ENCODE data around the gene CARMIL1.
"Not testable (repeated sequence)": the region's sequence is repeated elsewhere in the genome, so short reads cannot be mapped to it uniquely, and the experiment has no call there.

The CARMIL1 gene

DNA sequence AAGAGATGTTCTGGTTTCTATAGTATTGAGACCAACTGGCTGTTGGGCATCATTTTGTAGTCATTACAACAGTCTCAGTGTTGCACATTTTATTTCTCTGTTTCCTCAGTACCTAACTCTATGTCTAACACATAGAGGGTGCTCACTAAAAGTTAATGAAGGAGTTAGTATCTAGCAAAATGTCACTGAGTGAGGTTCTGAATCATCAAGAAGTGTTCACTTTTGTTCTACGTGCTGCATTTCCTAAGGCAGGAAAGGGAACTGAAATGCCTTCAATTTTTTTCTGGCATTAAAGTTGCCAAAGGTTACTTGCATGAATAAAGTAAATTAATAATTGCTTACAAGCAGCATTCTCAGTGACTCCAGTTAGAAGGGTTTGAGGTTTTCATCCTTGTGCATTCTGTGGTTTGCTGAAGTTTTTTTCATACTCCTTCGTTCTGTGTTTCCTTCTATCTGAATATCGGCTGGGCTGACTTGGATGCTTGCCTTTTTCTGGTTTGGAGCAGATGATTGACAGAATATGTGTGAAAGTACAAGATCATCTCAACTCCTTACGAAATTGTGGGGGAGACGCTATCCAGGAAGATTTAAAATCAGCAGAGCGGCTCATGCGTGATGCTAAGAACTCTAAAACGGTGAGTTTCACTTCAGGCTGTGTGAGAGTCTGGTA is 258.3 kb downstream of the CARMIL1 start:
- no peak for DNase-seq

DNA sequence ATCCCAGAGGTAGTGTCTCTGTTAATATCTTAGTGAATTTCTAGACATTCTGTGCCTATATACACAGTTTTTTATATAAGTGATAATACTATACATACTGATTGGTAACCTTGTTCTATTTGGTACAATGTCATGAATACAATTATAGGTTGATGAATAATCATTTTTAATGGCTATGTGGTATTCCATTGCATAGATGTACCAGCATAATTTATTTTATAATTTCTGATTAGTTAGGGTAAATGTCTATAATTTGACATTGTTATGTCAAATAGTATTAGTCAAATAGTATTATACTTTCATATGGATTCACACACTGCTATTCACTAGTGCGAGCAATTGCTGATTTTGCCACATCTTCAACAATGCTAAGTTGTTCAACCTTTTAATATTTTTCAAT is 262.1 kb downstream of the CARMIL1 start:
- DNase-seq, result no peak

DNA sequence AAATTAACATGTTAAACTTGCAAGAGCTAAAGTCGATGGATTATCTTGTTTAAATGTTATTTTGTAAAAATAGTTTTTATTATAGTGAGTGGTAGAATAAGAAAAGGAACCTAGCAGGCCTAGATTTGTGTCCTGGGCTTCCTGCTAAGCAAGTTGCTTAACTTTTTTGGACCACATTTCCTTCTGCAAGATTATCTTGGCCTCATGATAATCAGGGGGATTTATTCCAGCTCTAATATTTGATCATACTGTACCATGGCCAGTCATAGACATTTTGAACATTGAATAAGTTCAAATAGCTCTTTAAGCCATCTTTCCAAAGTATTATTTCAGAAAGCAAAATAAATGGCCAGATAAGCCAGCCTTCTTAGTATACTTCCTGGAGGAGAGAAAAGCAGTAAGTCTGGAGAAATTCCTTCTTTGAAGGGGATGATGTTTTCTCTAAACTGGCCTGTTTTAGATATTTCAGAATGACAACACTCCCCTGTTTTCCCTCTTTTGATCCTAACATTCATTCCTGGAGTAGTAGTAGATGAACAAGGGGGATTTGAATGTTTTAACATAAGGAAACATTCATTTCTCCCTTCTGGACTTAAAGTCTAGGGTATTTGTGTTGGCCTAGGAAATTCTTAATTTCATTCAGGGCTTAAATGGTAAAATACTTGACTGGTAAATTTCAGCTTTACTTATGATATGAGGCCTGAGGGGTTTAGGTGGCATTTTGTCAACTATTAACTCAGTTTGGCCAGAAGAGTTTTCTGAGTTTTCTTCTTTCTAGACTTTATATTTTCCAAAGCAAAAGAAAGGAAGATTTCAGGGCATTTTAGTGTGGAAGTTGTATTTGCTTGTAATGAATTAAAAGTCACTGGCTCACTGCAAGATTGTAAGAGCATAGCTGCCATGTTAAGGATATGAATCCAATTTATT is 264.1 kb downstream of the CARMIL1 start:
- DNase-seq, result no peak

DNA sequence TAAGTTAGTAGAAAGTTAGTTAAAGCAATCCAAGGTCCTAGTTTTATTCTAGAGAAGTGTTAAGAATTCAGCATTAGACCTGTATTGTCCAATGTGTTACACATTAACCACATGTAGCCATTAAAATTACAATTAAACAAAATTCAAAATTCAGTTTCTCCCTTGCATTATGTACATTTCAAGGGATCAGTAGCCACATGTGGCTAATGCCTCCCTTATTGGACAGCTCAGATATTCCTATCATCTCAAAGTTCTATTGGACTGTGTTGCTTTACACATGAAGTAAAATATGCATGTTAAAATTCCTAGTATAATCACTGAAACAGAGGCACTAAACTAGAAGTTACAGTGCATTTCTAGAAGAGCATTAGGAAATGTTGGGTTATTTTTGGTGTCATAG is 265.7 kb downstream of the CARMIL1 start:
- no peak for DNase-seq

DNA sequence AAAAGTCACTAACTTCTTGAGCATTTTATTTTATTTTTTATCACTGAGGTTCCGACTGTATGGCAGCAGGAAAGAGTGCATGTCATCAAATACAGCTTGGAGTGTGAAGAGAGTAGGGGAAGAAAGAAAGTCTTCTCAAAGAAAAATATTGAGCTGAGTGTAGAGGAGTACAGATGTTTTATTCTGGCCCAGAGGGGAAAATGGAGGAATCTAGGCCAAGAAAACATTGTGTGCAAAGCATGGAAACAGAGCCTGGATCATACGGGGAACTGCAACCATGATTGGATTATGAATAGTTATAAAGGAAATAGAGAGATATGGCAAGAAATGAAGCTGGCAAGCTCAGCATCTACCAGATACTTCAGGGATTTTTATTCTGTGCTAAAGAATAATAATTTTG is 268.6 kb downstream of the CARMIL1 start:
- no peak for DNase-seq

DNA sequence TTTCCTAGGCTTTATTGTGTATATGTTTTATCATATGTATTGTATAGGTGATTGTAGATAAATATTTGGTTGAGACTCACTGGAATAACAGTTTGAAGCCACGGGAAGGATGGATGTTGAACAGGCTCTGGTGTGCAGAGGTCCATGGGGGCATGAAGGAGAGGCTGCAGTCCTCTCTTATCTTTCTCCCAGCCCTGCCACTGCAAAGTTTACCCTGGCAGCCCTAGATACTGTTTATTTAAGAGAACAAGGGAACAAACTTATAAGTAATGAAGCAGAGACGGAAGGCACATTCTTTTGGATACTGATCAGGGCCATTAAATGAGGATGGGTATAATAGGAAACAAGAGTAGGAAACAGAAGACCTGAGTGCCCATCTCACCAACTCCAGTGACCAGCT is 269.3 kb downstream of the CARMIL1 start:
- no peak for DNase-seq

DNA sequence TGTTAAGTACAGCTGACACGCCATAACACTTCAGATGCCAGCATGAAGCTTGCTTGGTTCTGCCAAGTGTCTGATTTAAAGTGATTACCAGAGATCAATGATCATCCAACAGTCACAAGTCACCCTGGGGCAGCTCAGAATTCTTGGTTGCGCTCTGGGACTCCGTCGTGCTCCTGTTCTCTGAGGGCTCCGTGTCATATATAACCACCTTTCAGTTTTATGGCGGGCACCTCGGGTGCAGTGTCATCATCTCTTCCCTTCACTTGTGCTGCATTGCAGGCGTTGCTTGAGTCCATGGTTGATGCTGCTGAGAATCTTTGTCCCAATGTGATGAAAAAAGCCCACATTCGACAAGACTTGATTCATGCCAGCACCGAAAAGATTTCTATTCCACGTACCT is 271.5 kb downstream of the CARMIL1 start:
- no peak for DNase-seq

DNA sequence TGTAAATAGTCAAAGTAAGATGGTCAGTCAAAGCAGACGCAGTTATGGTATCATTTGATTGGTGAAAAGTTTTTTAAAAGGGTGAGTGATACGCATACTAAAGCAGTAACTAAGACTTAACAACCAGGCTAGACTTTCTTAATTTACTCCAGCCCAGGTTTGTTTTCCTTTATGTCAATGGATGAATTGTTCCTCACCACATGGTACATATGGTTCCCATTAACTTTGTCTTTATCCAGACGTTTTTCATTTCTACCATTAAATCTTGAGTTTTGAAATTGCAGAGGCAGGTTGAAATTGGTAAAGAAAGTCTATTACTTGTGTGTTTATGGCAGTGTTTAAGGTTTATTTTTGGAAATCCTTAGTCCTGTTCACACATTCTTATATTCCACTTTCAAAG is 274.3 kb downstream of the CARMIL1 start:
- DNase-seq, result no peak

DNA sequence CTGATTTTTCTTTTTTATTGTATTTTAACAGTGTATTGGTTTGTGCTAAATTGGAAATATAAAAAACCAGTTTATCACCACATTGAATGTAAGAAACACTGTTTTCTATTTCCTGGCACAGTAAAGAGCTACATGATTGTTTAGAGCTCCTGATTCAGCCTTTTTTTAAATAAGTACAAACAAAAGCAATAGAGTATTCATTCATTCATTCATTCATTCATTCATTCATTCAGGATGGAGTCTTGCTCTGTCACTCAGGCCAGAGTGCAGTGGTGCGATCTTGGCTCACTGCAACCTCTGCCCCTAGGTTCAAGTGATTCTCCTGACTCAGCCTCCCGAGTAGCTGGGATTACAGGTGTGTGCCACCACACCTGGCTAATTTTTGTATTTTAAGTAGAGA is 276.0 kb downstream of the CARMIL1 start:
- DNase-seq, result no peak

DNA sequence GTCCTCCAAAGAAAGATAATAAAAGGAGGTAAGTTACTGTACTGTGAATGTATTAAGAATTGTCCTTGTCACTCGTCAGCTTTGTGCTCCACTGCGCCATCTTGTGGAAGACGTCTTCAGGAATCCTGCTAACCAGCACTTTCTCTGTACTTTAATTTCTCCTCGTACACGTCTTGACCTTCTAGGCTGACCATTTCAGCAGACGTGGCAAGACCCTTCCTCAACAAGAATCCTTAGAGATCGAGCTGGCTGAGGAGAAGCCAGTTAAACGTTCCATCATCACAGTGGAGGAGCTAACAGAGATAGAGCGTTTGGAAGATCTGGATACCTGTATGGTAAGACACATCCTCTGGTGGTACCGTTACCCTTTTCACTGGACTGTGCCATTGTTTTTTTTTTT is 277.3 kb downstream of the CARMIL1 start:
- peak; percentile 31 to 69 (median 60) for DNase-seq

DNA sequence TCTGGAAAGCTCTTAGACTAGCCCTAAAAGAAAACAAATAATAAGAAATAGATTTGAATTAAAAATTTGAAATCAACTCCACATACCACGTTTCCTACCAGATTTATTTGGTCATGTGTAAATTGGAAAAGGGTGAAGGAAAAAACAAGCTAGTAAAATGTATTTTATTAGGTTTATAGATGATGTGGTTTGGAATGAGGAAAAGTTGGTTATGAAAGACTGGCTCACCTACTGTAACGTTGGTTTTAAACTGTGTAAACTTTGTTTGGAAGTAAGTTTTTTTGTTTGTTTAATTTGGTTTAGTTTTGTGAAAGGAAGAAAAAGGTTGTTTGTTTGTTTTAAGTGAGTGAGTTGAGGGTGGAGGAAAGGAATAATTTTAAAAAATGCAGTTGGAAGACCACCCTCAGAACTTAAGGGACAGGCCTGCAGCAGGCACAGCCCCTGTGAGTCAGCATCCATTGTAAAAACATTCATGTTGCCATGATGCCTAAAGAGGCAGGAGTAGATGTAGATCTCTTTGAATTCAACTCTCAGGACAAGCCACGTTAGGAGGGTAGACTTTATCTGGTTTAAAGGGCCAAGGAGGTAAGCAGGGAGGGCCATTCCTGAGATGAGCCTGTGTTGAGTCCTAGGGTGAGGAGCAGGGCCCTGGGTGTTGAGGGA is 279.1 kb downstream of the CARMIL1 start:
- no peak for DNase-seq

DNA sequence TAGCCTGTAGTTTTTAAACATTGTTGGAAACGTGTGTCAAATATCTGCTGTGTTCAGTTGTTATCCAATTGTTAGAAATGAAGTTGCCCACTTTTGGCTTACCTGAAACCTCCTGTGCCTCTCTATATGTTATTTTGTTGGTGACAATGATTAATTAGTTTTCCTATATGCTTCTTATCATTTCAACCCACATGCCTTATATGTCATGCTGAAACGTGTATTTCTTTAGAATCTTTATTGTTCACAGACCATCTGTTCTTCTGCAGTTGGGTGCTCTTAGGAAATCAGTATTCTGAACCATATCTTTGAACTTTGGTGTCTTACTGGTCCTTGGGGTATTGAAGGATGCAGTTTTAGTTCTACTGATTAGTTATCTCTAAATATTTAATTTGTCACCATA is 281.7 kb downstream of the CARMIL1 start:
- DNase-seq, result no peak

DNA sequence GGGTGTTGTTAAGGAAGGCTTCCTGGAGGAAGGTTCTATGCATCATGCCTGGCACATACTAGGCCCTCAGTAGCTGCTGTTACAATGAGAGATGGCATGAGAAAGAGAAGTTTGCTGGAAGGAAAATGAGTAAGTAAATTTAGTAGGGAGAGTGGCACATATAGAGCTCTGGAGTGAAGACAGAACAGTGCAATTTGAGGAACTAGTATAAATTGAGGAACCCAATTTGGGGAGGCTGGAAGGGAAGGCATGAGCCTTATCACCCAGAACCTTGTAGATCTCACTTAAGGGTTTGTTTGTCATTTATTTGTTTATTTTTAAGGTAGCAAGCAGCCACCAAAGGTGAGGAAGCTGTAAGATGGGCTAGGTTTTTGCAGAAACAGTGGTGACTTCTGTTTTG is 285.8 kb downstream of the CARMIL1 start:
- no peak for DNase-seq

DNA sequence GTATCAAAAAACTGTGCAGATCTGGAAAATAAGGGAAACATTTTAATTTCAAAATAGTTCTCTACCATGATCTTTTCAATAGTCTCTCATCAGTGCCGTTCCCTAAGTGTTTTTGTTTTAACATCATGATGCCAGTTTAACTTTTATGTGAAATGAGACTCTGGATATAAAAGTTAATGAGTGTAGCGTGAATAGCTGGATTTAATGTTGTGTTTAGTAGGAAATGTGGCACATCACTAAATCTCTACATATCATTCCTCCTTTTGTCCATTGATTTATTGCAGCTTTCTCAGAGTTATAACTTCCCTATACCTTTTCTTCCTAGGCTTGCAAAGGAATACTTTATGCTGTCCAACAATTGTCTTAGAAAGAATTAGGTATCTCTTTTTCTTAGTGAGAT is 291.4 kb downstream of the CARMIL1 start:
- no peak for DNase-seq

DNA sequence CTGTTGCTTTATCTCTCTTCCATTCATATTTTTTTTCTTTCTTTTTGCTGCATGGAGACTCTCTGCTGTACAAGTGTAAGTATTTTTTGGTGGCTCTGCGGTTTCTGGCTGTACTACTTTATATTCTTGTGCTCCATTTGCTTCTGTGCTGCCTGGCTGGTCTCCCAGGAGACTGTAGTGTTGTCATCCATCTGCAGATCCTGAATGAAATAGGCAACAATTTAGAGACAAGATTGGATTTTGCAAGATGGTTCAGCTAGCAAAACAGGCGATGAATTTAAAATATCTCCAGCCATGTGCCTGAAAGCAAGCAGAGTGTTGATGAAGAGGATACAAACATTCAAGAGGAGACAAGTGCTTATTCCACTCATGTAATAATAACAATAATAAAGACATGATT is 297.7 kb downstream of the CARMIL1 start:
- DNase-seq, result no peak

DNA sequence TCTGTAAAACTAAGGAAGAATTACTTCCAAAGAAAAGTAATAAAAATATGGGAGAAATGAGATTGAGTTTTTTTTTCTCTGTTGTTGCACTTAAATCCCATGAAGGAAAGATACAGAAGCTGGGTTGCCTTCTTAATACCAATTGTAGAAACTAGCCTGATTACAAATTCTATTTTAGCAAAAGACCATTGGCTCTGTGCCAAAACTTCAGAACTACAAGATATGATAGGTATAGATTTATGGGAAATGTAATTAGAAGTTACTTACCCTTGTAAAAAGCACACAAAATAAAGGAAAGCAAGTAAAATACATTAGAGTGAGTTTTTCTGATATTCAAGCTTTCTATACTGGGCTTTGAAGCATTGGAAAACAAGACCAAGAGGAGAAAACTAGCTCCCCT is 299.4 kb downstream of the CARMIL1 start:
- DNase-seq, result no peak

DNA sequence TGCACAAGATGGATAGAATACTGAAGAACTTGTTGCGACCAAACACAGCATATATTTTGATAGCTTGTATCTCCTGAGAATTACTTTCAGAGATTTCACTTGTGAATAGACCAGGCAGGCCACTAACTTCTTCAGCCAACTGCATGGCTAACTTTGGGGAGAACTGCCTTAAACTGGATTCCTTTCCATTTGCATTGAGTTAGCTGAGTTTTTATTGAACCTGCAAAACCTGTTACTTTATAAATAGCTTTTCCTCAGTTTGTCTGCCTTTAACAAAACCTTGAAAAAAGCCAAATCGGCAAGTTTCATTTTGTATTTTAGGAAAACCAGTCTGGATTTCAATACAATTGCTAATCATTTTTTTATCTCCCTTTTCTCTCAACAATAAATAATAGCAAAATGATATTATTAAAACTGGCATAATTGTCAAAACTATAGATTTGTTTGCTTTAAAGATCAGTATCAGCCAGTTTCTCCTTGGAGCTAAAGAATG is 300.3 kb downstream of the CARMIL1 start:
- no peak for DNase-seq

DNA sequence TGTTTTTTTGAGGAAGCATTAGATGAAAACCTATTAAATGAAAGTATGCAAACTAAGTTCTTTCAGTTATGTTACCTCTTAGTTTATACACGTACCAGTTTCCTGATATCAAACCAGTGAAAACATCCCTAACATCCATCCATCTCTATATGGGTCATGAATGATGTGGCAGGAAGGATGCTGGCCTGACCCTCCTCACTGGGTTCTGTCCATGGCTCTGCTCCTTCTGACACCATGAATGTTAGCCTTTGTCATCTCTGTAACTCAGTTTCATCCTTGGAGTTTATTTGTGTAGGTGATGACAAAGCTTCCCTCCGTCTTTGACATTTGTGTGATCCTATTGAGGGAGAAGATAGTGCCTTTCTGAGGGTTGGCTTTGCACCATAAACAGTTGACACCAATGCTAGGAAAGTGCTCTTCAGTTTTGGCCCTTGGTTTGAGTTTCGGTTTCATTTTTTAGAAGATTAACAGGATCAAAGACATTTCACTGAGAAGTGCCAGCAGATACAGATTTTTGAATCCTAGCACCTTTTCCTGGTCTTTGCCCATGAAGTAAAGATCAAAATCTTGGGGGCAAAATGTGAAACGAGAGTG is 300.8 kb downstream of the CARMIL1 start:
- no peak for DNase-seq

DNA sequence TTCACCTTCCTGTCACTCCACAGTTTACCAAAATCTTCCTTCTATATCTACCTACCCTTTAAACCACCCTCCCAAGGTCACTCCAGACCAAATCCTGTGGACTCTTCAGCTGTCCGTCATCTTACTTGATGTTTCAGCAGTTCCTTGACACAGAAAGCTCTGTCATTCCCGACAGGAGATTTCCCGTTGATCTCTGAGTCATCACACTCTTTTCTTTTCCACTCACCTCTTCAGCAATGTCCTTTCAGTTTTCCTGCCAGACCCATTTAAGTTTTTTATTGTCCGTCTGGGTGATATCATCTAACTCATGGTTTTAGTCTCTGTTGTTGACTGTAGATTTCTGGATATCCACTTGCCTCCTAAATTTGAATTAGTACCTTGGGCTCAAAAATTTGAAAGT is 302.9 kb downstream of the CARMIL1 start:
- no peak for DNase-seq

DNA sequence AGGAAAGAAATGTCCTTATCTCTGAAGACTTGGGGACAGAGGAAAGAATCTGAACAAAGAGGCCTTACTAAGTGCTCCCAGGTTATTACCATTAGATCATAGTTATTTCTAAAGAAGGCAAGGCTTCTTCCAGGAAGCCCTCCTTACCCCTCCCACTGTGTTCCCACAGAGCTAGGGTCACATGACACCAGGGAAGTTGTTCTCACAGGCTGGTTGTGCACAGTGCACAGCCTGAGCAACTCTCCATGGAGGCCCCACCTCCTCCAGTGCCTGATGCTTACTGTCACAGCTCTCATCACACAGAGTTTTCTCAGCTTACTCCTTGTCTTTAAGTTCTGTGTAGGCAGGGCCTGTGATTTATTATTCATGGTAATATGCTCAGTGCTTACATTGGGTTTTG is 303.9 kb downstream of the CARMIL1 start:
- DNase-seq, result no peak

DNA sequence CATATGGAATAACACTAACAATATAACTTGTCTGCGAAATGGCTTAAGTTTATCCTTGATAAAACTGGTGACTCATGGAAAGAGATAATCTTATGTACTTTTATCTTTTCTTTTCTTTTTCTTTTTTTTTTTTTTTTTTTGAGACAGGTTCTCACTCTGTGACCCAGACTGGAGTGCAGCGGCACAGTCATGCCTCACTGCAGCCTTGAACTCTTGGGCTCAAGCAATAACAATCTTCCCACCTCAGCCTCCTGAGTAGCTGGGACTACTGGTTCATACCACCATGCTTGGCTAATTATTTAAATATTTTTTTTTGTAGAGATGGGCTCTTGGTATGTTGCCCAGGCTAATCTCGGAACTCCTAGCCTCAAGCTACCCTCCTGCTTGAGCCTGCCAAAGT is 304.7 kb downstream of the CARMIL1 start:
- DNase-seq, result no peak

DNA sequence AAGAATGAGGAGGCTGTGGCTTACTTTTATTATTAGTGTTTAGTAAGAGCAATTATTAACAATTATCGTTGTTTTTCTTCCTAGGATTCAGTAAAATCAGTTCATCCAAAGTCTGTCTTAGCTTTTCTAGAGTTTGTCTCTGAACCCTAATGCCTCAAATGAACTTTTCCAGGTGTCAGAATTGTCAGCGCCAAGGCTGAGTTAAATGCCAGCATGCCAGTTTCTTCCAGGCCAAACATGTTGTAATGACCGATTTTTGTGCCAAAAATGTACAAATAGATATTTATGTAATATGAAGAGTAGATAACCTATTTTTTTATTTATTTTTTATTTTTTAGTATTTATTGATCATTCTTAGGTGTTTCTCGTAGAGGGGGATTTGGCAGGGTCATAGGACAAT is 306.1 kb downstream of the CARMIL1 start:
- no peak for DNase-seq

DNA sequence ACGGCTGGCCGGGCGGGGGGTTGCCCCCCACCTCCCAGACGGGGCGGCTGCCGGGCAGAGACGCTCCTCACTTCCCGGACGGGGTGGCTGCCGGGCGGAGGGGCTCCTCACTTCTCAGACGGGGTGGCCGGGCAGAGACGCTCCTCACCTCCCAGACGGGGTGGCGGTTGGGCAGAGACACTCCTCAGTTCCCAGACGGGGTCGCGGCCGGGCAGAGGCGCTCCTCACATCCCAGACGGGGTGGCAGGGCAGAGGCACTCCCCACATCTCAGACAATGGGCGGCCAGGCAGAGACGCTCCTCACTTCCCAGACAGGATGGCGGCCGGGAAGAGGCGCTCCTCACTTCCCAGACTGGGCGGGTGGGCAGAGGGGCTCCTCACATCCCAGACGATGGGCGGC is 306.9 kb downstream of the CARMIL1 start:
- not testable (repeated sequence) for DNase-seq
